HAP-1 (cell line): ENCODE measurements around the gene AGRN.
"Not testable (repeated sequence)": the region's sequence is repeated elsewhere in the genome, so short reads cannot be mapped to it uniquely, and the experiment has no call there.

Experiments
- DNase-seq, 2 experiments: peaks; one replicate each; pipeline ENCODE4 v3.0.0-alpha.2; 2016 to 2020; ENCODE audit warnings: low spot score in 2 of 2
- H3K27me3 ChIP-seq: fragments of 250-450 bp; sonication (Bioruptor Pico); 2 replicates; pipeline ENCODE4 v1.5.1; 2020; ENCODE audit warnings: low read depth, mild to moderate bottlenecking, moderate library complexity
- H3K36me3 ChIP-seq: fragments of 250-450 bp; sonication (Bioruptor Pico); replicated peaks from 2 replicates; pipeline ENCODE4 v1.5.1; 2020; ENCODE audit warnings: mild to moderate bottlenecking
- H3K4me1 ChIP-seq: fragments of 250-450 bp; sonication (Bioruptor Pico); 2 replicates; pipeline ENCODE4 v1.5.1; 2020; ENCODE audit warnings: mild to moderate bottlenecking
- H3K4me3 ChIP-seq: fragments of 250-450 bp; sonication (Bioruptor Pico); 2 replicates; pipeline ENCODE4 v1.5.1; 2020; ENCODE audit warnings: mild to moderate bottlenecking, moderate library complexity
- H3K9me3 ChIP-seq: fragments of 250-450 bp; sonication (Bioruptor Pico); 2 replicates; pipeline ENCODE4 v1.5.1; 2020; ENCODE audit warnings: mild to moderate bottlenecking, moderate library complexity
- in situ Hi-C: fragments of 300-500 bp; cut with MboI; formaldehyde crosslinking; loops from 3 replicates; pipeline ENCODE4 v1.14.3; 2020; ENCODE audit warnings: low sequenced_read_pairs, inconsistent platforms, mixed read lengths

The AGRN gene

DNA sequence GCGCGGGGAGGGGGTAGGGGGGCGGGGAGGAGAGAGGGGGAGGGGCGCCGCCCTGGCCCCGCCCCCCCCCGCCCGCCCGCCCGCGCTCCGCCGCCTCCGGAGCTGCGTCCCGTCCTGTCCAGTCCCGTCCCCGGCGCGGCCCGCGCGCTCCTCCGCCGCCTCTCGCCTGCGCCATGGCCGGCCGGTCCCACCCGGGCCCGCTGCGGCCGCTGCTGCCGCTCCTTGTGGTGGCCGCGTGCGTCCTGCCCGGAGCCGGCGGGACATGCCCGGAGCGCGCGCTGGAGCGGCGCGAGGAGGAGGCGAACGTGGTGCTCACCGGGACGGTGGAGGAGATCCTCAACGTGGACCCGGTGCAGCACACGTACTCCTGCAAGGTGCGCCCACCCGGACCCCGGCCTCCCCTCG, at the start of gene AGRN:
Gene AGRN (plus strand): TSS at position 121 of the 405 bp plus-strand sequence. CDS start 53 bp downstream, at position 174.
- H3K9me3 ChIP-seq: no peaks in the 10 kb centered on the region
- peaks cover 4% of the 10 kb centered on the region; the same call in 1 of the 2 replicates for H3K4me1 ChIP-seq
- in situ Hi-C loops: no loop called here
- H3K4me3 ChIP-seq: peak within 1 kb of the TSS; percentile 48
- DNase-seq: no peak
- peaks cover 26% of the 10 kb centered on the region for H3K36me3 ChIP-seq
- no peaks in the 10 kb centered on the region for H3K27me3 ChIP-seq

GRCh38 chr1:970242-970972, 49.5 kb upstream of the AGRN start:
- Histone ChIP-seq H3K36me3 (peaks cover 3% of the 10 kb centered on the region; the same call in 1 of the 2 replicates), H3K27me3 (no peaks in the 10 kb centered on the region), H3K4me1 (peaks cover 14% of the 10 kb centered on the region), H3K4me3 (no peak overlapping the region), H3K9me3 (no peaks in the 10 kb centered on the region)
- in situ Hi-C loops: no loop called here
- no peak for DNase-seq

DNA sequence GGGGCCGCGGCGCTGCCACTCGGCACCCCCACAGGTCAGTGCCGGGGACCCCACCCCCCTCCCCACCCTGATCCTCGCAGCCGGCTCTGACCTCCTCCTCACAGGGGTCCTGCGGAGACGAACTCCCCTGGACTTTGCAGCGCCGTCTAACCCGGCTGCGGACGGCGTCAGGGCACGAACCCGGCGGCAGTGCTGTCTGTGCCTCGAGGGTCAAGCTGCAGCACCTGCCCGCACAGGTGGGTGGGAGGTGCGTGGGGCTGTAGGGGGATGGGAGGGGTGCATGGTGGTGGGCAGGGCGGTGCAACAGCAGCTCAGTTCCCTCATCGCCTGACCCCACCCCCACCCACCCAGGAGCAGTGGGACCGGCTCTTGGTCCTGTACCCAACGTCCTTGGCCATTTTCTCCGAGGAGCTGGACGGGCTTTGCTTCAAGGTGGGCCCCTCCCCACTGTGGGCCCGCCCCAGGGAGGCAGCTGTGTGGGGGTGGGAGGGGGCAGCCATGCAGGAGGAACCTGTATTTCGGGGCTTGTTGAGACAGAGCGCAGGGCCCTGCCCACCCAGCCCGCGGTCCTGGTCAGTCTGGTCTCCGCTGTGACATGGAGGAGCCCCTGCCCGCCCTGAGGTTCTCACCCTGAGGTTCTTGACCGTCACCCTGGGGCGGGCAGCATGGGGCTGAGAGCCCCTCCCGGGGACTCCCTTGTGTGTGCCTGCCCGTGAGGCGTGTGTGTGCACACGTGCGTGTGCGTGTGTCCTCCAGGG, 48.8 kb upstream of the AGRN start:
- Histone ChIP-seq H3K4me3 (no peak overlapping the region), H3K27me3 (no peaks in the 10 kb centered on the region), H3K4me1 (peaks cover 12% of the 10 kb centered on the region), H3K36me3 (no peaks in the 10 kb centered on the region), H3K9me3 (no peaks in the 10 kb centered on the region)
- DNase-seq: no peak
- in situ Hi-C loops: no loop called here

GRCh38 chr1:971751-972506, 48.0 kb upstream of the AGRN start:
- Histone ChIP-seq H3K4me1 (peaks cover 4% of the 10 kb centered on the region), H3K36me3 (no peaks in the 10 kb centered on the region), H3K4me3 (no peak overlapping the region), H3K9me3 (no peaks in the 10 kb centered on the region), H3K27me3 (no peaks in the 10 kb centered on the region)
- in situ Hi-C loops: no loop called here
- no peak for DNase-seq

DNA sequence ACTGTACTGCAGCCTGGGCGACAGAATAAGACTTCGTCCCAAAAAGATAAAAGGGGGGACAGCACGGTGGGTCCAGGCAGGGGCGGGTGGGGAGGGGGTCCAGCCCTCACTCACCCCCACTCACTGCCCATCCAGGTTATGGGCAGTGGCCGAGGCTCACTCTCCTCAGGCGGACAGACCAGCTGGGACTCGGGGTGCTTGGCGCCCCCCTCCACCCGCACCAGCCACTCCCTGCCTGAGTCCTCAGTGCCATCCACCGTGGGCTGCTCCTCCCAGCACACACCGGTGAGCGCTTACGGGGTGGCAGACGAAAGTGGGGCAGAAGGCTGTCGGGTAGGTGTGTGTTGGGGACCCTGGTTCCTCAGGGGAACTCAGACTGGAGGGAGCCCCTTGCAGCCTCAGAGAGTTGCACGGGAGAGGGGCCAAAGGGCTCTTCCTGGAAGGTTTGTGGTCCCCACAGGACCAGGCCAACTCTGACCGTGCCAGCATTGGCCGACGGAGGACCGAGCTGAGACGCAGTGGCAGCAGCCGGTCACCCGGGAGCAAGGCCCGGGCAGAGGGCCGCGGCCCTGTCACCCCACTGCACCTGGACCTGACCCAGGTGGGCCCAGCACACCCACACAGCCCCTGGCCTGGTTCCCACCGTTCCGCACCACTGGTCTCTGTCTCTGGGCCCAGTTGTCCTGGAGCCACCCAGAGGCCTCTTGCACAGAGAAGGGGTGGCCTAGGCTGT, 47.0 kb upstream of the AGRN start:
- Histone ChIP-seq H3K4me1 (no peaks in the 10 kb centered on the region), H3K36me3 (no peaks in the 10 kb centered on the region), H3K9me3 (no peaks in the 10 kb centered on the region), H3K4me3 (no peak overlapping the region), H3K27me3 (no peaks in the 10 kb centered on the region)
- DNase-seq: no peak
- in situ Hi-C loops: no loop called here

- H3K4me1 ChIP-seq: no peaks in the 10 kb centered on the region
- H3K9me3 ChIP-seq: no peaks in the 10 kb centered on the region
- no peak for DNase-seq
- in situ Hi-C loops: no loop called here
- H3K36me3 ChIP-seq: no peaks in the 10 kb centered on the region
- no peaks in the 10 kb centered on the region for H3K27me3 ChIP-seq
- no peak overlapping the region for H3K4me3 ChIP-seq
Measured at GRCh38 chr1:973459-974292, 46.2 kb upstream of the AGRN start.

DNA sequence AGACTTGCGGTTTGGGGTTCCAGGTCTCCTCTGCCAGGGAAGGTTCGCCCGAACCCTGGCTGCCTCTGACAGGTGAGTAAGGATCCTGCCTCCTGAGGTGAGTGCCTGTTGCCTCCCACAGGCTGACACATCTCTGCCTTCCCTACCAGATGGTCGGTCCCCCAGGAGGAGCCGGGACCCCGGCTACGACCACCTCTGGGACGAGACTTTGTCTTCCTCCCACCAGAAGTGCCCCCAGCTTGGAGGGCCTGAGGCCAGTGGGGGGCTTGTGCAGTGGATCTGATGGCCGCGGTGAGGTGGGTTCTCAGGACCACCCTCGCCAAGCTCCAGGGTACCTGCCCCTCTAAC, 45.7 kb upstream of the AGRN start:
- Histone ChIP-seq H3K4me3 (no peak overlapping the region), H3K27me3 (no peaks in the 10 kb centered on the region), H3K9me3 (no peaks in the 10 kb centered on the region), H3K4me1 (no peaks in the 10 kb centered on the region), H3K36me3 (no peaks in the 10 kb centered on the region)
- in situ Hi-C loops: no loop called here
- no peak for DNase-seq

- Histone ChIP-seq H3K4me1 (no peaks in the 10 kb centered on the region), H3K9me3 (no peaks in the 10 kb centered on the region), H3K27me3 (no peaks in the 10 kb centered on the region), H3K36me3 (no peaks in the 10 kb centered on the region), H3K4me3 (no peak overlapping the region)
- DNase-seq: no peak
- in situ Hi-C loops: no loop called here
Measured at GRCh38 chr1:974687-975328, 45.1 kb upstream of the AGRN start.

DNA sequence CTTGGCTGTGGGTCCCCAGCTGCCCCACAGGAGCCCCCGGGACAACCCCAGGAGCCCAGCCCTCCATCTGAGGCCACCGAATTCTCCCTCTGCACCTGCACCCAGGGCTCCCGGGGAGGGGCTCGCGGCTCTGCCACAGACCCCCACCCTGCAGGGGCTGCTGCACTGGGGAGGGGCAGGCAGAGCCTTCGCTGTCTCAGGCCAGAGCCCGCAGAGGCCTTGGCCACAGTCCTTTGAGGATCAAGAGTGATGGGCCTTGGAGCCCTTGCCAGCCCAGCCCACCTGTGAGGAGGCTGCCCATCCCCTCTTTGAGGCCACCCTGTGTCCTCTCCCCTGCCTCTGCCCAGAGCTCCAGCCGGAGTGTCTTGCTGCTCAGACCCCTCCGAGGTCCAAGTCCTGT, 44.6 kb upstream of the AGRN start:
- Histone ChIP-seq H3K9me3 (no peaks in the 10 kb centered on the region), H3K4me3 (no peak overlapping the region), H3K4me1 (no peaks in the 10 kb centered on the region), H3K27me3 (no peaks in the 10 kb centered on the region), H3K36me3 (no peaks in the 10 kb centered on the region)
- in situ Hi-C loops: no loop called here
- no peak for DNase-seq

DNA sequence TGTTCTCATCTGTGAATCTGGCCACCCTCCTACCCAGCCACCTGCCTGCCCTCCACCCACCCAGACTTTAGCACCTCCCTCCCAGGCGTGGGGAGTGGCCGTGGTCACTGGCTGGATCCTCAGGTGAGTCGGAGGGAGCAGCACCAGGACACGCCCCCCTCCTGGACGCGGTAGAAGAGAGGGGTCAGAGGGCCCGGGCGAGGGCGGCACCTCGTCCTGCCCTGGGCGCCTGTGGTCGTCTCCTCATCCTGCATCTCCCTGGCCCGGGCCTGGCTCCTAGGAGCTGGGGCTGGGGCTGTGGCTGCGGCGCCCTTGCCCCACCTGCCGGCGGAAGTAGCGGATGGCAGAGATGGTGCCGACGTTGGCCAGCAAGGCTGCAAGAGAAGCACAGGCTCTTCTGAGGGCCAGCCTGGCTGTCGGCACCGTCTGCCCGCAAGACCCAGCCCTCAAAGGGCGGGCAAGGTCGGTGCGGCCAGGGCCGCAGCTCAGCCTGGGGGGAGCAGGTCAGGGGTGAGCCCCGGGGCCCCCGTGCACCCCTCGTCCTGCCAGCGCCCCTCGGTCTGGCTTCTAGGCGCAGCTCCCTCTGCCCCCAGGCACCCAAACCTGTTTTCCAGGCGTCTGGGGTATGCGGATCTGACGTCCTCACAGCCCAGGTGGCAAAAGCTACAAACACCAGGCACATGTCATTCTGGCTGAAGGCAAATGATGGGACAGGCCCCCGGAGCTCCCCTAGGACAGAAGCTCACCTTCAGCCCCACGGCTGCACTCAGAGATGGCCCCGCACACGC, 43.8 kb upstream of the AGRN start:
- in situ Hi-C loops: no loop called here
- H3K4me3 ChIP-seq: peak overlapping the region; percentile 28
- H3K27me3 ChIP-seq: 0 out of 2 replicates have a peak, but pooled peaks cover 3% of the 10 kb centered on the region
- no peaks in the 10 kb centered on the region for H3K4me1 ChIP-seq
- peak; percentile 66 to 82 for DNase-seq
- no peaks in the 10 kb centered on the region for H3K36me3 ChIP-seq
- H3K9me3 ChIP-seq: no peaks in the 10 kb centered on the region

DNA sequence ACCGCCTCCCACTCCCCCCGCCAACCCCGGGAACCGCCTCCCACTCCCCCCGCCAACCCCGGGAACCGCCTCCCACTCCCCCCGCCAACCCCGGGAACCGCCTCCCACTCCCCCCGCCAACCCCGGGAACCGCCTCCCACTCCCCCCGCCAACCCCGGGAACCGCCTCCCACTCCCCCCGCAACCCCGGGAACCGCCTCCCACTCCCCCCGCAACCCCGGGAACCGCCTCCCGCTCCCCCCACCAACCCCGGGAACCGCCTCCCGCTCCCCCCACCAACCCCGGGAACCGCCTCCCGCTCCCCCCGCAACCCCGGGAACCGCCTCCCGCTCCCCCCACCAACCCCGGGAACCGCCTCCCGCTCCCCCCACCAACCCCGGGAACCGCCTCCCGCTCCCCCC, 43.1 kb upstream of the AGRN start:
- DNase-seq: peak in 1 of 2 experiments; percentile 60
- H3K9me3 ChIP-seq, H3K36me3 ChIP-seq, H3K4me3 ChIP-seq, H3K27me3 ChIP-seq, H3K4me1 ChIP-seq, in situ Hi-C loops: not testable (repeated sequence)
